ENCODE measurements around the gene AMFR. TPM values are rescaled to one million over a fixed set of nuclear protein-coding genes. Genes with fewer than 3 reads are reported as not detected.

AMFR gene
- total and polyA plus RNA-seq, 2 of the 8 experiments (the other 6 are each of a cell fraction or from before 2014, with no cell fraction given): 18.6 to 21.7 TPM

- Histone ChIP-seq H2AFZ (ENCODE audit: low read length) (no peak overlapping the region), H3K23me2 (ENCODE audit: low read depth, low read length) (no peaks in the 10 kb centered on the region; the same call in 1 of the 2 replicates), H3K9ac (replicated peaks in 1 of 4; ENCODE audit: extremely low read depth in 1 of 4, low read depth in 3 of 4, low read length in 3 of 4) (no peak overlapping the region), H4K20me1 (replicated peaks in 1 of 2; ENCODE audit: control insufficient read depth in 1 of 2, insufficient read depth in 2 of 2, low read length in 2 of 2) (peaks cover 0 to 1% of the 10 kb centered on the region in 2 experiments), H4K91ac (replicated peaks; ENCODE audit: insufficient read length, low read length) (no peak overlapping the region), H3K9me3 (ENCODE audit: insufficient read depth in 2 of 2, low read depth in 1 of 2, low read length in 1 of 2) (no peaks in the 10 kb centered on the region), H3K4me3 (ENCODE audit: extremely low read depth in 1 of 4, insufficient read depth in 2 of 4, low read depth in 3 of 4, low read length in 4 of 4) (no peak overlapping the region), H3K79me1 (ENCODE audit: low read depth, low read length) (no peaks in the 10 kb centered on the region), H3K23ac (ENCODE audit: insufficient read length) (no peak overlapping the region), H2BK15ac (ENCODE audit: low read length) (no peak overlapping the region), H2BK5ac (ENCODE audit: low read depth, low read length) (no peak overlapping the region), H3K27me3 (replicated peaks in 1 of 4; ENCODE audit: control insufficient read depth in 3 of 4, extremely low read depth in 1 of 4, insufficient read depth in 3 of 4, low read length in 3 of 4) (no peaks in the 10 kb centered on the region), H3K4me1 (replicated peaks in 1 of 4; ENCODE audit: control insufficient read depth in 3 of 4, insufficient read depth in 4 of 4, low read length in 3 of 4) (no peaks in the 10 kb centered on the region), H3K14ac (ENCODE audit: insufficient read length) (no peak overlapping the region), H3K27ac (ENCODE audit: low read depth, low read length) (no peak overlapping the region), H3K79me2 (ENCODE audit: control insufficient read depth in 1 of 2, insufficient read depth in 2 of 2, low read length in 2 of 2) (no peaks in the 10 kb centered on the region), H2BK12ac (ENCODE audit: low read depth, low read length) (no peak overlapping the region), H3K4ac (replicated peaks; ENCODE audit: insufficient read length, low read depth, low read length) (no peak overlapping the region), H2BK120ac (replicated peaks; ENCODE audit: low read depth, low read length) (no peak overlapping the region), H3K56ac (replicated peaks; ENCODE audit: insufficient read length, low read depth, low read length) (no peak overlapping the region), H4K8ac (ENCODE audit: extremely low read depth, insufficient read depth, low read length) (no peak overlapping the region), H3K18ac (ENCODE audit: extremely low read depth, low read length) (no peak overlapping the region), H2BK20ac (ENCODE audit: low read length) (no peak overlapping the region), H4K5ac (ENCODE audit: insufficient read length, low read depth, low read length) (no peak overlapping the region), H3K4me2 (ENCODE audit: insufficient read depth in 1 of 2, low read depth in 2 of 2, low read length in 2 of 2) (no peak overlapping the region), H3K36me3 (ENCODE audit: control insufficient read depth in 2 of 4, insufficient read depth in 4 of 4, low read length in 3 of 4) (no peaks in the 10 kb centered on the region), H2AK5ac (ENCODE audit: low read depth, low read length) (no peak overlapping the region)
- TF ChIP-seq RFX5 (IDR thresholded peaks at IDR 0.05; ENCODE audit: borderline replicate concordance, low read depth, low read length) (no peak), MAFK (IDR thresholded peaks at IDR 0.05; ENCODE audit: low read depth, low read length) (no peak), EGR1 (IDR thresholded peaks at IDR 0.05; ENCODE audit: borderline replicate concordance, low read depth, low read length) (no peak), JUND (IDR thresholded peaks at IDR 0.05; ENCODE audit: low read length) (no peak), ATF3 (IDR thresholded peaks at IDR 0.05; ENCODE audit: insufficient read depth, low read depth, low read length) (no peak), SRF (IDR thresholded peaks at IDR 0.05; ENCODE audit: low read depth, low read length) (no peak)
- FAIRE-seq (no peak), DNase-seq (ENCODE audit: low read depth in 1 of 2, low spot score in 2 of 2) (no peak)
- ChIA-PET CTCF (ENCODE audit: partially characterized antibody) (interaction anchor here (0.9 to 7.9 kb wide), 5 partner anchors 9 to 71 kb away, joined by 3 to 61 read pairs (median 4); no protein-coding TSS in a partner anchor), POLR2A (ENCODE audit: partially characterized antibody) (no interaction called here)
- WGBS, 2 experiments (ENCODE audit: extremely low coverage in 1 of 2, insufficient coverage in 1 of 2, insufficient read length in 1 of 2, insufficient replicate concordance in 2 of 2, low coverage in 1 of 2, low lambda C conversion rate in 2 of 2, missing lambda C conversion rate in 1 of 2): 91% methylated on average over 4 of the region's 4 CpGs; no CpG with 5 or more reads in 1 of the 2 experiments
Observed at GRCh38 chr16:56330476-56330875, 94.9 kb downstream of the AMFR start.
